Neural cell (in vitro differentiated cells): ENCODE measurements around the gene TIMM22.

Experiments
- EZH2 ChIP-seq: fragments of 200-600, 300-800 bp; shearing (Covaris generic), sonication (generic); IDR thresholded peaks from 2 replicates; pipeline ENCODE4 v1.6.1; 2014; ENCODE audit warnings: antibody characterized with exemption, low read length, borderline replicate concordance, mild to moderate bottlenecking; ENCODE audit not compliant: insufficient read depth, poor library complexity, severe bottlenecking
- POLR2AphosphoS5 ChIP-seq: IDR thresholded peaks from 2 replicates; pipeline ENCODE4 v1.6.1; 2012
- TF ChIP-seq, protein P1 (sequence below): fragments of 450-650 bp; IDR thresholded peaks from 2 replicates; pipeline ENCODE4 v1.5.1; 2014; ENCODE audit warnings: antibody characterized with exemption, mild to moderate bottlenecking, moderate library complexity; ENCODE audit not compliant: poor library complexity, severe bottlenecking

GRCh38 chr17:1006054-1006453 lies 9.1 kb downstream of the TIMM22 start:
- TF ChIP-seq, protein P1, sequence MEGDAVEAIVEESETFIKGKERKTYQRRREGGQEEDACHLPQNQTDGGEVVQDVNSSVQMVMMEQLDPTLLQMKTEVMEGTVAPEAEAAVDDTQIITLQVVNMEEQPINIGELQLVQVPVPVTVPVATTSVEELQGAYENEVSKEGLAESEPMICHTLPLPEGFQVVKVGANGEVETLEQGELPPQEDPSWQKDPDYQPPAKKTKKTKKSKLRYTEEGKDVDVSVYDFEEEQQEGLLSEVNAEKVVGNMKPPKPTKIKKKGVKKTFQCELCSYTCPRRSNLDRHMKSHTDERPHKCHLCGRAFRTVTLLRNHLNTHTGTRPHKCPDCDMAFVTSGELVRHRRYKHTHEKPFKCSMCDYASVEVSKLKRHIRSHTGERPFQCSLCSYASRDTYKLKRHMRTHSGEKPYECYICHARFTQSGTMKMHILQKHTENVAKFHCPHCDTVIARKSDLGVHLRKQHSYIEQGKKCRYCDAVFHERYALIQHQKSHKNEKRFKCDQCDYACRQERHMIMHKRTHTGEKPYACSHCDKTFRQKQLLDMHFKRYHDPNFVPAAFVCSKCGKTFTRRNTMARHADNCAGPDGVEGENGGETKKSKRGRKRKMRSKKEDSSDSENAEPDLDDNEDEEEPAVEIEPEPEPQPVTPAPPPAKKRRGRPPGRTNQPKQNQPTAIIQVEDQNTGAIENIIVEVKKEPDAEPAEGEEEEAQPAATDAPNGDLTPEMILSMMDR: no peak
- no peak for TF ChIP-seq EZH2
- TF ChIP-seq POLR2AphosphoS5: no peak
